Activated T-helper 2 cell treated with anti-CD3 and anti-CD28 coated beads, Interferon-gamma antibody, Interleukin-2, Interleukin-4, amounts not matched to agents 10 μg/mL and 5 μg/mL and 100 μg/mL, durations not matched to agents 14 hours and 24 hours and 36 hours (primary cell): ENCODE results near the gene LARP1. TPM values are rescaled to one million over a fixed set of nuclear protein-coding genes. Genes with fewer than 3 reads are reported as not detected.

Source experiments
- DNase-seq: peaks from one replicate; pipeline ENCODE4 v3.0.0; 2021; ENCODE audit warnings: low spot score
- H3K27ac Mint-ChIP-seq: one replicate; pipeline ENCODE4 v1.8.0; 2021; ENCODE audit warnings: mixed read lengths
- H3K27me3 Mint-ChIP-seq: one replicate; pipeline ENCODE4 v1.8.0; 2021; ENCODE audit warnings: low read depth, mixed read lengths
- H3K36me3 Mint-ChIP-seq: one replicate; pipeline ENCODE4 v1.8.0; 2021; ENCODE audit warnings: low read depth, mixed read lengths
- H3K4me1 Mint-ChIP-seq: one replicate; pipeline ENCODE4 v1.8.0; 2021; ENCODE audit warnings: low read depth, mixed read lengths
- H3K4me3 Mint-ChIP-seq: one replicate; pipeline ENCODE4 v1.8.0; 2021; ENCODE audit warnings: low read depth, mild to moderate bottlenecking, moderate library complexity, mixed read lengths
- H3K9me3 Mint-ChIP-seq: one replicate; pipeline ENCODE4 v1.8.0; 2021; ENCODE audit warnings: mixed read lengths
- intact Hi-C: fragments of 100-400 bp; cut with micrococcal nuclease; formaldehyde crosslinking; loops from one replicate; pipeline ENCODE4 v1.15.1; 2023
- total RNA-seq: library from RNA; stranded (reverse); gene quantifications from 2 replicates; pipeline ENCODE4 v1.2.3, GENCODE V29; 2022

The LARP1 gene
- total RNA-seq, 1 donor from 2014 or later: 278 TPM

GRCh38 chr5:154770111-154770510, 14.9 kb downstream of the LARP1 start:
- no peak for DNase-seq
- Mint-ChIP-seq H3K27ac (peak overlapping the region; percentile 16), H3K4me1 (peaks cover 44% of the 10 kb centered on the region), H3K4me3 (no peak overlapping the region), H3K9me3 (no peaks in the 10 kb centered on the region), H3K36me3 (peaks cover 16% of the 10 kb centered on the region), H3K27me3 (no peaks in the 10 kb centered on the region)
- intact Hi-C loops: no loop called here

GRCh38 chr5:154771383-154771901, 16.3 kb downstream of the LARP1 start:
- intact Hi-C loops: no loop called here
- Mint-ChIP-seq H3K9me3 (no peaks in the 10 kb centered on the region), H3K27ac (no peak overlapping the region), H3K4me3 (no peak overlapping the region), H3K36me3 (peaks cover 13% of the 10 kb centered on the region), H3K27me3 (no peaks in the 10 kb centered on the region), H3K4me1 (peaks cover 37% of the 10 kb centered on the region)
- DNase-seq: no peak

DNA sequence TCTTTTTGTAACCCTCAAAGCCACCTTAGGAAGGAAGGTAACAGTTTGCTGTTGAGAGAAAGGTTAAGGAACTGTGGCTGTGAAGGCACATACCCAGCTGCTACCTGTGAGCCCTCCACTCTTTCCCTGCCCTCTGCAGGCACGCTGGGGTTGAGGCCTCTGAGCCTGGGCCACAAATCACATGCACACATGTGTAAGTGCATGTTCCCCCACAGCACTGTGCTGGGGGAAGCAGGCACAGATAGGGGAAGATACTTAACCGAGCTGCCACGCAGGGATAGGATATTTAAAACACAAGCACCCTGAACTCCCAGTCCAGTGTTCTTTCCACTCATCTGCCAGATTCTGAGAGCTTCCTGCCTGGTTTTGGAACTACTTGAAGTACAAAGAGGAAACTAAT, 18.1 kb downstream of the LARP1 start:
- Mint-ChIP-seq H3K4me1 (peaks cover 21% of the 10 kb centered on the region), H3K36me3 (peaks cover 8% of the 10 kb centered on the region), H3K9me3 (no peaks in the 10 kb centered on the region), H3K27me3 (no peaks in the 10 kb centered on the region), H3K27ac (peak overlapping the region; percentile 25), H3K4me3 (no peak overlapping the region)
- DNase-seq: no peak
- intact Hi-C loops: loop anchor here (2.0 kb wide), 1 partner anchor 15 kb away; no protein-coding TSS in a partner anchor

GRCh38 chr5:154776167-154776566, 21.0 kb downstream of the LARP1 start:
- intact Hi-C loops: no loop called here
- Mint-ChIP-seq H3K36me3 (peaks cover 7% of the 10 kb centered on the region), H3K27me3 (no peaks in the 10 kb centered on the region), H3K9me3 (no peaks in the 10 kb centered on the region), H3K4me3 (no peak overlapping the region), H3K4me1 (peaks cover 16% of the 10 kb centered on the region), H3K27ac (peak overlapping the region; percentile 2)
- DNase-seq: no peak

GRCh38 chr5:154778534-154778933, 23.4 kb downstream of the LARP1 start:
- no peak for DNase-seq
- Mint-ChIP-seq H3K27ac (no peak overlapping the region), H3K4me1 (peaks cover 23% of the 10 kb centered on the region), H3K27me3 (no peaks in the 10 kb centered on the region), H3K4me3 (no peak overlapping the region), H3K9me3 (no peaks in the 10 kb centered on the region), H3K36me3 (peaks cover 10% of the 10 kb centered on the region)
- intact Hi-C loops: no loop called here

GRCh38 chr5:154779105-154779504, 23.9 kb downstream of the LARP1 start:
- intact Hi-C loops: no loop called here
- no peak overlapping the region for H3K4me3 Mint-ChIP-seq
- H3K27ac Mint-ChIP-seq: no peak overlapping the region
- peaks cover 9% of the 10 kb centered on the region for H3K36me3 Mint-ChIP-seq
- peaks cover 25% of the 10 kb centered on the region for H3K4me1 Mint-ChIP-seq
- DNase-seq: no peak
- H3K27me3 Mint-ChIP-seq: no peaks in the 10 kb centered on the region
- no peaks in the 10 kb centered on the region for H3K9me3 Mint-ChIP-seq

GRCh38 chr5:154780128-154780527, 25.0 kb downstream of the LARP1 start:
- DNase-seq: no peak
- H3K27ac Mint-ChIP-seq: peak overlapping the region; percentile 5
- intact Hi-C loops: no loop called here
- H3K9me3 Mint-ChIP-seq: no peaks in the 10 kb centered on the region
- no peak overlapping the region for H3K4me3 Mint-ChIP-seq
- peaks cover 9% of the 10 kb centered on the region for H3K36me3 Mint-ChIP-seq
- no peaks in the 10 kb centered on the region for H3K27me3 Mint-ChIP-seq
- H3K4me1 Mint-ChIP-seq: peaks cover 34% of the 10 kb centered on the region

DNA sequence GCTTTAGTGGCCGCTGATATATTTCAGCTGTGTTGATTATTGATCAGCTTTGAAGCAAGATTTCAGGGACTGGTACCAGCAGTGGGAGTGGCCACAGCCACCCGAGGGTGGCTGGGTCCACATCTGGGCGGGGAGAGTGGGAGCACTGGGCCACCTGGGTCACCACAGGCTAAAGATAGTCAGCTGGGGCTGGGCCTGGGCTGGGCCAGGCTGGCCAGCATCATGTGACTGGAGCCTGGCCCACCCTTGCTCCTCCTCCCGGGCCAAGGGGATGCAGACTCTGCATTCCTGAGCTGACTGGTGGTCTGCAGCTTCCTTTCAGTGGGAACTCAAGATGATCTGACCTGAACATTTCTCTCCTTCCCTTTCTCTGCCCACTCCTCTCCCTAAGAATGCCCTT, 27.1 kb downstream of the LARP1 start:
- intact Hi-C loops: no loop called here
- Mint-ChIP-seq H3K36me3 (peaks cover 9% of the 10 kb centered on the region), H3K9me3 (no peaks in the 10 kb centered on the region), H3K4me3 (no peak overlapping the region), H3K27me3 (no peaks in the 10 kb centered on the region), H3K27ac (no peak overlapping the region), H3K4me1 (peaks cover 41% of the 10 kb centered on the region)
- DNase-seq: no peak

DNA sequence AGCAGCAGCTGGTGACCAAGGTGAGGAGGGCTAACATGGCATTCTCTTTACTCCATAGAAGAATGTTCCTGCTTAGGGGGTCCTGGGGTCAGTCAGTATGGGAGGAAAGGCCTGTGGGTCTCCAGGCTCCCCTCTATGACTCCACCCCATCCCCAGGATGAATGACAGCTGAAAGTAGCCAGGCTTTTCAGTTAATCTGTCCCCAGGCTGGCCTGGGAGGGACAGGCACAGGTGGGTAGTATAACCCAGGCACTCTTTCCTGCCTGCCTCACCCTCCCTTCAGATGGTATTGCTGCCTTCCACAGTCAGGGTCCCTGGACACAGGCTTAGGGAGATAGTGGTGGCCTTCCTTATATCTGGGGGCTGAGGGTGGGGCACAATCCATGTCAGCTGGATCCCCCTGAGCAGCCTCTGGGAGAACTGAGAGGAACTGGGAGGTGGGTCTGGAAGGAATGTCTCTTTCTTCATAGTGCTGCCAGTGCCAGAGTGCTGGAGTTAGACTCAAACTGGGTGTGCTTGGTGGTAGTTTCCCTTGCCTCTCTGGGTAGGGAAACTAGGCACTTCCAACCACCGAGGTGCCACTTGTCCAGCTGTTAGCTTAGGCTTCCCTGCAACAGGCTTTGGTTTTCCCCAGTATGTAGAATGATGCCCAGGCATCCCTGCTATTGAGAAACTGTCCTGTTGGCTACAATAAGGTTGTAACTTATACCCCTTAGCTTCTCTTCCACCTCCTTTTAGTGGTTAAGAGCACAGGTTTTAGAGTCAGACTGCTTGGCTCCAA, 27.8 kb downstream of the LARP1 start:
- H3K27ac Mint-ChIP-seq: no peak overlapping the region
- H3K27me3 Mint-ChIP-seq: no peaks in the 10 kb centered on the region
- H3K36me3 Mint-ChIP-seq: peaks cover 11% of the 10 kb centered on the region
- no peak for DNase-seq
- H3K4me1 Mint-ChIP-seq: peaks cover 48% of the 10 kb centered on the region
- H3K9me3 Mint-ChIP-seq: no peaks in the 10 kb centered on the region
- H3K4me3 Mint-ChIP-seq: no peak overlapping the region
- intact Hi-C loops: no loop called here

DNA sequence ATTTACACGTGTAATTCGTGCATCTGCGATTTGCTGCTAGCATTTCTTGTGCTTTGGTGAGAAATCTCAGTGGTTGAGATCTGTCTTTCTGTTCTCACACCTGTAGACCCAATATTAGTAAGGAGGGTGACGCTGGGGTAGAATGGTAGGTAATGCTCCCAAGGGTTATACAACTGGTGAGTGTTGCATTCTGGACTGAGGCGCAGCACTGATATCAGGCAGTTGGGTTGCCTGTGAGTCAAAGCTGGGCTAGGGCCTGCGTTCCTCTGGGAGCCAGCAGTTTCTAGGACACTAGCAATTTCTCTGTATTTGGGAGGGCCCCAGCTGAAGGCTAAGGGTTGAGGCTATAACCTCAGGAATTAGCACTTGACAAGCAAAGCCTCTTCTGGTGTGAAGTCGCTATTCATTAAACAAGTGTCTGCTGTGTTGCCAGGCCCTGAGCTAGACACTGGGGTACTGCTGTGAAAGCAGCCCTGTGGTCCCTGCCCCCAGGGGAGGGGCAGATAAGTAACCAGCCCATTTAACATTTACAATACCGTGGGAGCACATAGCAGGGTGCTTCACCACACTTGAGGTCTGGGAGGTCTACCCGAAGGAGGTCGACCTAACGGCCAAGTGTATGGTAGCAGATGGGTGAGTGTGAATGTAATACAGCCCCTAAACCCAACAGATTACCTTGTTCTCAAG, 28.7 kb downstream of the LARP1 start:
- Mint-ChIP-seq H3K36me3 (peaks cover 16% of the 10 kb centered on the region), H3K27me3 (no peaks in the 10 kb centered on the region), H3K9me3 (no peaks in the 10 kb centered on the region), H3K27ac (peak overlapping the region; percentile 56), H3K4me3 (no peak overlapping the region), H3K4me1 (peaks cover 53% of the 10 kb centered on the region)
- no peak for DNase-seq
- intact Hi-C loops: no loop called here

DNA sequence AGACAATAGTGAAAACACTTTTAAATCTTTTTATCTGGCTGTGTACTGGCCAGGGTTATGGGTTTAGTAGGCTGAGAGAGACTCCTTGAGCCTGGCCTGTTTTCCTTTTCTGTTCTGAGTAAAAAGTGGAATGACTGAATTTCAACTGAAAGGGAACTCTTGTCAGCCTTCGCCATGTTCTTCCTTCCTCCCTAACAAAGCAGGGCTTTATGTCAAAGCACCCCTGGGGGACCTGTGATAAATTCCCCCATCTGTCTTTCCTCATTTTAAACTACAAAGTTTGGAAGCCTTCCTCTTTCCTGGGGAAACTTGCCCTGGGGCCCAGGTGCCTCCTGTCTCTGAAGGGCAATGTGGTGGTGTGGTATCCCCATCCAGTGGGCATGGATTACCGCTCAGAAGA, 29.7 kb downstream of the LARP1 start:
- Mint-ChIP-seq H3K27ac (peak overlapping the region; percentile 62), H3K27me3 (no peaks in the 10 kb centered on the region), H3K9me3 (no peaks in the 10 kb centered on the region), H3K4me3 (no peak overlapping the region), H3K4me1 (peaks cover 52% of the 10 kb centered on the region), H3K36me3 (peaks cover 17% of the 10 kb centered on the region)
- intact Hi-C loops: no loop called here
- no peak for DNase-seq

GRCh38 chr5:154786414-154786813, 31.2 kb downstream of the LARP1 start:
- DNase-seq: no peak
- intact Hi-C loops: no loop called here
- Mint-ChIP-seq H3K9me3 (no peaks in the 10 kb centered on the region), H3K36me3 (peaks cover 25% of the 10 kb centered on the region), H3K4me3 (no peak overlapping the region), H3K27ac (no peak overlapping the region), H3K27me3 (no peaks in the 10 kb centered on the region), H3K4me1 (peaks cover 48% of the 10 kb centered on the region)

DNA sequence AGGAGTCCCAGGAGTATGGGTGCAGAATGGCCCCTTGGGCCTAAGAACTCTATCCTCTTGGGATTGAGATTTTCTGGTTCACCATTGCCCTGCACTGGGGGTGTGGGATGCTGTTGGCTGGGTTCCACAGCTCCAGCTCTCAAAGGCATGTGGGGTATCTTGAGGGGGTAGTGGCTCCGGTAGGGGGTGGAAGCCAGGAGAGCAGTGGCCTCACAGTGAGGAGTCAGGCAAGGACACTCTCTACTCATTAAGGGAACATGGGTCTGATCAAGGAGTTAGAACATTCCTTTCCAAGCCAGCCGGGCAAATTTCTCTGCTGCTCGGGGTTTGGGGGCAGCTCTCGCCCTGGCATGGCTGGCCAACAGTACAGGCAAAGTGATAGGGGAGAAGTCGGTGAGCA, 33.0 kb downstream of the LARP1 start:
- Mint-ChIP-seq H3K4me1 (peaks cover 41% of the 10 kb centered on the region), H3K4me3 (no peak overlapping the region), H3K9me3 (no peaks in the 10 kb centered on the region), H3K27ac (peak overlapping the region; percentile 56), H3K27me3 (no peaks in the 10 kb centered on the region), H3K36me3 (peaks cover 35% of the 10 kb centered on the region)
- intact Hi-C loops: no loop called here
- DNase-seq: no peak
